ENCODE data around the gene POLE3. TPM values are rescaled to one million over a fixed set of nuclear protein-coding genes. Genes with fewer than 3 reads are reported as not detected.

The POLE3 gene
- total and polyA plus RNA-seq, 9 of the 15 experiments (the other 6 are each of a cell fraction or from before 2014, with no cell fraction given), result 52.6 to 179 (median 110) TPM

GRCh38 chr9:113376634-113377567, 33.6 kb downstream of the POLE3 start, which contains the start of gene HDHD3 (continued):
- TF ChIP-seq VEZF1 (CRISPR knock-in tag; IDR thresholded peaks at IDR 0.05) (peak; percentile 76), PCBP1 (IDR thresholded peaks at IDR 0.05; ENCODE audit: low read depth, low read length, poor library complexity, severe bottlenecking) (peak; percentile 49), CHD4 (IDR thresholded peaks at IDR 0.05; ENCODE audit: insufficient read depth, insufficient replicate concordance, low read depth, low read length, poor library complexity, severe bottlenecking) (no peak), HDGF (IDR thresholded peaks at IDR 0.05) (0 out of 2 replicates have a peak, but pooled peaks have one; percentile 35), SRF (CRISPR knock-in tag; IDR thresholded peaks at IDR 0.05) (0 out of 4 replicates have a peak, but pooled peaks of 1 of the 2 experiments have one; percentile 20), ZNF282 (CRISPR knock-in tag; IDR thresholded peaks at IDR 0.05) (no peak), HBP1 (CRISPR knock-in tag; IDR thresholded peaks at IDR 0.05) (peak; percentile 30; the same call in 1 of the 2 replicates), RBFOX2 (IDR thresholded peaks at IDR 0.05; ENCODE audit: low read depth, low read length) (peak; percentile 83), GATAD2A (IDR thresholded peaks at IDR 0.05) (peak; percentile 39; the same call in 1 of the 2 replicates), NRF1 (conservative IDR thresholded peaks at IDR 0.05 in 1 of 2, IDR thresholded peaks at IDR 0.05 in 1 of 2) (peak; percentile 92 to 93), TEAD2 (tag; IDR thresholded peaks at IDR 0.05) (no peak), ZNF274 (IDR thresholded peaks at IDR 0.05; ENCODE audit: borderline replicate concordance, low read depth, low read length) (no peak), STAG1 (CRISPR knock-in tag; IDR thresholded peaks at IDR 0.05; ENCODE audit: borderline replicate concordance) (no peak), SMARCC2 (IDR thresholded peaks at IDR 0.05; ENCODE audit: low read depth) (no peak), XRCC5 (IDR thresholded peaks at IDR 0.05; ENCODE audit: low read depth, low read length) (no peak), ZBTB17 (CRISPR knock-in tag; IDR thresholded peaks at IDR 0.05) (0 out of 2 replicates have a peak, but pooled peaks have one; percentile 46), HDAC1 (IDR thresholded peaks at IDR 0.05) (peak in 1 of 2 experiments; percentile 51; a peak in 1 of 4 replicates), MLLT1 (IDR thresholded peaks at IDR 0.05) (peak in 1 of 2 experiments; percentile 36; a peak in 1 of 4 replicates), CREB1 (IDR thresholded peaks at IDR 0.05) (no peak), CREB1 (CRISPR knock-in tag; IDR thresholded peaks at IDR 0.05) (no peak), POLR2A (conservative IDR thresholded peaks at IDR 0.05) (peak; percentile 81), ZBTB2 (IDR thresholded peaks at IDR 0.05) (0 out of 2 replicates have a peak, but pooled peaks have one; percentile 30)
